Heart left ventricle (tissue), 13 donors: Measurements from ENCODE around the gene ARL13A.

Experiments used
- CTCF ChIP-seq, 12 donors: fragments of 200-600 bp; sonication (generic) in 4 of 12; IDR thresholded peaks; one replicate each; pipeline versions ENCODE4 v1.5.0 to v1.8.0; 2018 to 2022; ENCODE audit warnings: antibody characterized with exemption in 12 of 12, mild to moderate bottlenecking in 5 of 12
- POLR2A ChIP-seq, 2 donors: fragments of 450-650 bp; IDR thresholded peaks; one replicate each; pipeline ENCODE4 v1.6.1; 2017; ENCODE audit warnings: antibody characterized with exemption in 2 of 2, mild to moderate bottlenecking in 2 of 2, moderate library complexity in 2 of 2
- donor health status: ischemic (EF 13 %, LVEDD 7.1; RV severe dilation, severe dysfunction).
- donor health status: DM: no; HTN: yes; CAD: no.
- donor health status: DM: no; HTN: no; CAD: no.
- donor health status: ischemic (EF 25% LVEDD 6.9; RV normal size, moderate dysfunction).
- donor health status: ischemic (EF 25% LVEDD 5.7; RV mildly dilated, moderate dysfunction).
- donor health status: ischemic (EF 35%, LVEDD 5.7; RV mildly dilated, moderate dysfunction).
- donor health status: nonischemic (EF 11% LVEDD 7.7; RV severe dilation, severe dysfunction).
- donor health status: DM: yes; HTN: yes; CAD: no.
- donor health status: PGD.
- donor health status: ischemic (EF 29% LVEDD 5.4; RV normal size, mild dysfunction).
- donor health status: nonischemic (EF 23%, LVEDD 6.1; RV moderate dilation, normal function).

GRCh38 chrX:101028562-101028961 is 59.1 kb downstream of the ARL13A start:
- TF ChIP-seq CTCF (IDR thresholded peaks at IDR 0.05), result no peak
- no peak for TF ChIP-seq POLR2A (IDR thresholded peaks at IDR 0.05)
